H9 (cell line): ENCODE data around the gene CHMP1A. TPM values are rescaled to one million over a fixed set of nuclear protein-coding genes. Genes with fewer than 3 reads are reported as not detected.
"Not testable (repeated sequence)": the region's sequence is repeated elsewhere in the genome, so short reads cannot be mapped to it uniquely, and the experiment has no call there.

Source experiments
- DNase-seq: peaks from one replicate; pipeline ENCODE4 v3.0.0-alpha.2; 2017
- H2AFZ ChIP-seq: one replicate; pipeline ENCODE4 v1.6.1; 2013; ENCODE audit warnings: mild to moderate bottlenecking, low read length, control low read depth, moderate library complexity
- H2AK5ac ChIP-seq: 2 replicates; pipeline ENCODE4 v1.6.1; 2013; ENCODE audit warnings: low read length, control low read depth, mixed read lengths; ENCODE audit not compliant: insufficient read length
- H2BK120ac ChIP-seq: one replicate; pipeline ENCODE4 v1.6.1; 2013; ENCODE audit warnings: low read depth, mild to moderate bottlenecking, low read length, control low read depth, inconsistent platforms; ENCODE audit not compliant: poor library complexity, severe bottlenecking
- H2BK12ac ChIP-seq: 2 replicates; pipeline ENCODE4 v1.6.1; 2013; ENCODE audit warnings: low read length, control low read depth, mixed read lengths, low read depth; ENCODE audit not compliant: insufficient read length
- H2BK15ac ChIP-seq: 2 replicates; pipeline ENCODE4 v1.6.1; 2013; ENCODE audit warnings: low read depth, low read length, control low read depth
- H2BK20ac ChIP-seq: one replicate; pipeline ENCODE4 v1.6.1; 2013; ENCODE audit warnings: low read depth, mild to moderate bottlenecking, low read length, control low read depth, inconsistent platforms; ENCODE audit not compliant: poor library complexity, severe bottlenecking
- H2BK5ac ChIP-seq: 2 replicates; pipeline ENCODE4 v1.6.1; 2013; ENCODE audit warnings: low read length, control low read depth, mixed read lengths; ENCODE audit not compliant: insufficient read length
- H3K14ac ChIP-seq: 2 replicates; pipeline ENCODE4 v1.6.1; 2013; ENCODE audit warnings: low read length, control low read depth; ENCODE audit not compliant: insufficient read depth
- H3K18ac ChIP-seq: 2 replicates; pipeline ENCODE4 v1.6.1; 2013; ENCODE audit warnings: low read depth, mild to moderate bottlenecking, mixed read lengths, low read length, control low read depth; ENCODE audit not compliant: insufficient read length
- H3K23ac ChIP-seq: 2 replicates; pipeline ENCODE4 v1.6.1; 2013; ENCODE audit warnings: low read length, control low read depth, mixed read lengths, low read depth; ENCODE audit not compliant: insufficient read length
- H3K23me2 ChIP-seq: 2 replicates; pipeline ENCODE4 v1.6.1; 2013; ENCODE audit warnings: low read depth, mild to moderate bottlenecking, mixed read lengths, low read length, control low read depth; ENCODE audit not compliant: insufficient read length, poor library complexity, severe bottlenecking
- H3K27ac ChIP-seq: 2 replicates; pipeline ENCODE4 v1.5.1; 2013; ENCODE audit warnings: low read length, control low read depth, mixed read lengths, low read depth; ENCODE audit not compliant: insufficient read length
- H3K27me3 ChIP-seq: 2 replicates; pipeline ENCODE4 v1.6.1; 2013; ENCODE audit warnings: low read length, control low read depth, inconsistent platforms; ENCODE audit not compliant: insufficient read depth
- H3K4ac ChIP-seq: 2 replicates; pipeline ENCODE4 v1.6.1; 2013; ENCODE audit warnings: low read depth, mild to moderate bottlenecking, control low read depth, inconsistent platforms, low read length, moderate library complexity
- H3K4me1 ChIP-seq: 2 replicates; pipeline ENCODE4 v1.6.1; 2013; ENCODE audit warnings: low read length, control low read depth, inconsistent platforms; ENCODE audit not compliant: insufficient read depth
- H3K4me2 ChIP-seq: 2 replicates; pipeline ENCODE4 v1.6.1; 2013; ENCODE audit warnings: low read length, control low read depth, mixed read lengths; ENCODE audit not compliant: insufficient read length, insufficient read depth
- H3K56ac ChIP-seq: 2 replicates; pipeline ENCODE4 v1.6.1; 2013; ENCODE audit warnings: low read depth, mild to moderate bottlenecking, mixed read lengths, low read length, control low read depth; ENCODE audit not compliant: insufficient read length
- H3K79me1 ChIP-seq: 2 replicates; pipeline ENCODE4 v1.6.1; 2013; ENCODE audit warnings: low read depth, mild to moderate bottlenecking, moderate library complexity, low read length, control low read depth, inconsistent platforms; ENCODE audit not compliant: insufficient read depth, poor library complexity, severe bottlenecking
- H3K79me2 ChIP-seq: 2 replicates; pipeline ENCODE4 v1.6.1; 2013; ENCODE audit warnings: low read length, control low read depth, inconsistent platforms; ENCODE audit not compliant: insufficient read depth
- H3K9ac ChIP-seq: 2 replicates; pipeline ENCODE4 v1.6.1; 2013; ENCODE audit warnings: low read length, control low read depth, mixed read lengths; ENCODE audit not compliant: insufficient read length; ENCODE audit errors: extremely low read depth
- H3K9me3 ChIP-seq: one replicate; pipeline ENCODE4 v1.6.1; 2013; ENCODE audit warnings: low read depth, low read length, inconsistent platforms; ENCODE audit not compliant: control insufficient read depth
- H3T11ph ChIP-seq: one replicate; pipeline ENCODE4 v1.6.1; 2013; ENCODE audit warnings: mild to moderate bottlenecking, low read length, control low read depth, inconsistent platforms
- H4K20me1 ChIP-seq: one replicate; pipeline ENCODE4 v1.6.1; 2013; ENCODE audit not compliant: control insufficient read depth, insufficient read length, insufficient read depth
- H4K5ac ChIP-seq: 2 replicates; pipeline ENCODE4 v1.6.1; 2013; ENCODE audit warnings: low read depth, mild to moderate bottlenecking, mixed read lengths, low read length, control low read depth; ENCODE audit not compliant: insufficient read length
- H4K8ac ChIP-seq: replicated peaks from 2 replicates; pipeline ENCODE4 v1.6.1; 2013; ENCODE audit warnings: low read length, control low read depth, mixed read lengths, low read depth; ENCODE audit not compliant: insufficient read length
- H4K91ac ChIP-seq: 2 replicates; pipeline ENCODE4 v1.6.1; 2013; ENCODE audit warnings: low read depth, mild to moderate bottlenecking, moderate library complexity, mixed read lengths, low read length, control low read depth; ENCODE audit not compliant: insufficient read length
- H3K27ac Mint-ChIP-seq, 3 experiments: 2 replicates in 2 of 3; 3 replicates in 1 of 3; pipeline ENCODE4 v1.8.0; 2020 to 2021; ENCODE audit warnings: mixed read lengths in 3 of 3, mild to moderate bottlenecking in 1 of 3, moderate library complexity in 1 of 3
- H3K27me3 Mint-ChIP-seq: 2 replicates; pipeline ENCODE4 v1.8.0; 2021; ENCODE audit warnings: low read depth, mild to moderate bottlenecking, moderate library complexity, mixed read lengths
- H3K36me3 Mint-ChIP-seq, 3 experiments: 2 replicates in 2 of 3; 3 replicates in 1 of 3; pipeline ENCODE4 v1.8.0; 2020 to 2021; ENCODE audit warnings: low read depth in 3 of 3, mixed read lengths in 3 of 3; ENCODE audit not compliant: insufficient read depth in 1 of 3
- H3K4me1 Mint-ChIP-seq, 2 experiments: 2 replicates each; pipeline ENCODE4 v1.8.0; 2020; ENCODE audit warnings: mixed read lengths in 2 of 2
- H3K4me3 Mint-ChIP-seq, 2 experiments: 2 replicates in 1 of 2; 3 replicates in 1 of 2; pipeline ENCODE4 v1.8.0; 2020 to 2021; ENCODE audit warnings: mild to moderate bottlenecking in 2 of 2, mixed read lengths in 2 of 2, moderate library complexity in 1 of 2
- H3K9me3 Mint-ChIP-seq, 2 experiments: 2 replicates in 1 of 2; 3 replicates in 1 of 2; pipeline ENCODE4 v1.8.0; 2020; ENCODE audit warnings: mild to moderate bottlenecking in 2 of 2, mixed read lengths in 2 of 2, moderate library complexity in 1 of 2
- WGBS: extraction: QIAGEN DNeasy Blood & Tissue Kit; methylation state at CpG from one replicate; pipeline ENCODE4 v1.1.7; 2013; ENCODE audit warnings: missing lambda C conversion rate, low lambda C conversion rate, mixed read lengths; ENCODE audit not compliant: insufficient read length; ENCODE audit errors: extremely low coverage; 5-methylcytosine and 5-hydroxymethylcytosine counted together
- total RNA-seq: library from RNA; stranded (reverse); gene quantifications from 2 replicates; pipeline ENCODE4 v1.2.1, GENCODE V29; 2021

Gene CHMP1A
- total RNA-seq, 1 experiment from 2014 or later, result 89.6 TPM

GRCh38 chr16:89698717-89699116 is 41.2 kb upstream of the CHMP1A start:
- not testable (repeated sequence) for H3K9me3 ChIP-seq, H3K79me1 ChIP-seq, H3K4me1 ChIP-seq, H3K14ac ChIP-seq, H3K27ac Mint-ChIP-seq, H3T11ph ChIP-seq, H2BK15ac ChIP-seq, H4K8ac ChIP-seq, H3K79me2 ChIP-seq, H4K91ac ChIP-seq, H2BK20ac ChIP-seq, H2BK5ac ChIP-seq, H4K20me1 ChIP-seq, H3K23ac ChIP-seq, H3K27ac ChIP-seq, H3K27me3 ChIP-seq, H3K18ac ChIP-seq, H4K5ac ChIP-seq, H2AFZ ChIP-seq, H2BK12ac ChIP-seq, H3K9ac ChIP-seq, H3K4me2 ChIP-seq, H3K9me3 Mint-ChIP-seq, DNase-seq, H3K56ac ChIP-seq, H2BK120ac ChIP-seq, H2AK5ac ChIP-seq, H3K4ac ChIP-seq
- peaks cover 11% of the 10 kb centered on the region for H3K23me2 ChIP-seq
- Mint-ChIP-seq H3K36me3 (peaks cover 8 to 33% (median 26%) of the 10 kb centered on the region in 3 experiments), H3K4me3 (peak overlapping the region in 1 of 2 experiments; percentile 4; a peak in 1 of 5 replicates), H3K27me3 (peaks cover 13% of the 10 kb centered on the region), H3K4me1 (peaks cover 9 to 12% of the 10 kb centered on the region in 2 experiments)
- WGBS, result no CpG with 5 or more reads among the region's 14 CpGs
